T-helper 2 cell treated with Interferon-gamma antibody and Interleukin-4, amounts not matched to agents 100 ng/mL and 5 ng/mL, for 36 hours (primary cell): ENCODE data around the gene HIPK2. TPM values are rescaled to one million over a fixed set of nuclear protein-coding genes. Genes with fewer than 3 reads are reported as not detected.

Experiments used
- intact Hi-C: fragments of 100-400 bp; cut with micrococcal nuclease; formaldehyde crosslinking; loops from one replicate; pipeline ENCODE4 v1.15.1; 2023
- total RNA-seq: library from RNA; stranded (reverse); gene quantifications from 2 replicates; pipeline ENCODE4 v1.2.3, GENCODE V29; 2022

Gene HIPK2
- total RNA-seq, 1 donor from 2014 or later: 19.2 TPM

GRCh38 chr7:139574618-139575337 is 203.0 kb downstream of the HIPK2 start:
- intact Hi-C loops: no loop called here

- intact Hi-C loops: no loop called here
These were observed 203.9 kb downstream of the HIPK2 start for GRCh38 chr7:139573871-139574270.

GRCh38 chr7:139572704-139573385 is 205.0 kb downstream of the HIPK2 start:
- intact Hi-C loops: no loop called here

GRCh38 chr7:139572071-139572470 is 205.7 kb downstream of the HIPK2 start:
- intact Hi-C loops: no loop called here

- intact Hi-C loops: no loop called here
These were observed 206.1 kb downstream of the HIPK2 start for GRCh38 chr7:139571651-139572050.

- intact Hi-C loops: no loop called here
These were observed 206.6 kb downstream of the HIPK2 start for GRCh38 chr7:139571190-139571589.

- intact Hi-C loops: no loop called here
These were observed 207.2 kb downstream of the HIPK2 start for GRCh38 chr7:139570626-139571025.

- intact Hi-C loops: no loop called here
These were observed 207.7 kb downstream of the HIPK2 start for GRCh38 chr7:139570119-139570518.

GRCh38 chr7:139568813-139569490 is 208.8 kb downstream of the HIPK2 start:
- intact Hi-C loops: no loop called here

- intact Hi-C loops: no loop called here
These were observed 209.5 kb downstream of the HIPK2 start for GRCh38 chr7:139568346-139568675.

- intact Hi-C loops: no loop called here
These were observed 210.0 kb downstream of the HIPK2 start for GRCh38 chr7:139567647-139568345.

- intact Hi-C loops: no loop called here
These were observed 210.8 kb downstream of the HIPK2 start for GRCh38 chr7:139566736-139567646.

GRCh38 chr7:139566075-139566474 is 211.7 kb downstream of the HIPK2 start:
- intact Hi-C loops: no loop called here

GRCh38 chr7:139563856-139564255 is 213.9 kb downstream of the HIPK2 start:
- intact Hi-C loops: no loop called here

- intact Hi-C loops: no loop called here
These were observed 214.7 kb downstream of the HIPK2 start for GRCh38 chr7:139562961-139563565.

- intact Hi-C loops: no loop called here
These were observed 215.3 kb downstream of the HIPK2 start for GRCh38 chr7:139562491-139562890.

GRCh38 chr7:139560678-139561077 is 217.1 kb downstream of the HIPK2 start:
- intact Hi-C loops: no loop called here

- intact Hi-C loops: no loop called here
These were observed 217.6 kb downstream of the HIPK2 start for GRCh38 chr7:139560199-139560598.

GRCh38 chr7:139559364-139560105 is 218.3 kb downstream of the HIPK2 start:
- intact Hi-C loops: no loop called here
